HG02884 (cell line): ENCODE data around the gene MYRF.

Experiments
- ATAC-seq: cut with Tn5 transposase; IDR thresholded peaks from one replicate; pipeline ENCODE4 v1.9.1; 2021; ENCODE audit warnings: mild to moderate bottlenecking, moderate library complexity; ENCODE audit not compliant: unreplicated experiment

The MYRF gene

GRCh38 chr11:61775606-61776554 is 23.4 kb downstream of the MYRF start:
- no peak for ATAC-seq

GRCh38 chr11:61776561-61777075 is 24.2 kb downstream of the MYRF start:
- ATAC-seq = no peak

GRCh38 chr11:61777234-61778090 is 25.0 kb downstream of the MYRF start:
- no peak for ATAC-seq

- ATAC-seq = no peak
These were observed 26.0 kb downstream of the MYRF start for GRCh38 chr11:61778357-61778886.

GRCh38 chr11:61778920-61779650 is 26.6 kb downstream of the MYRF start:
- ATAC-seq = no peak

- no peak for ATAC-seq
These were observed 27.5 kb downstream of the MYRF start for GRCh38 chr11:61779666-61780525.

- no peak for ATAC-seq
These were observed 28.2 kb downstream of the MYRF start for GRCh38 chr11:61780581-61781162.

GRCh38 chr11:61781585-61781984 is 29.1 kb downstream of the MYRF start:
- no peak for ATAC-seq

GRCh38 chr11:61782299-61782698 is 29.9 kb downstream of the MYRF start:
- no peak for ATAC-seq

- no peak for ATAC-seq
These were observed 30.4 kb downstream of the MYRF start for GRCh38 chr11:61782841-61783240.

- no peak for ATAC-seq
These were observed 31.5 kb downstream of the MYRF start for GRCh38 chr11:61783717-61784505.

- no peak for ATAC-seq
These were observed 32.0 kb downstream of the MYRF start for GRCh38 chr11:61784506-61784805.

GRCh38 chr11:61785837-61786402 is 33.5 kb downstream of the MYRF start:
- no peak for ATAC-seq

- ATAC-seq = no peak
These were observed 35.6 kb downstream of the MYRF start for GRCh38 chr11:61787928-61788491.

GRCh38 chr11:61791737-61792309 is 39.4 kb downstream of the MYRF start:
- no peak for ATAC-seq

- ATAC-seq = peak; percentile 82
These were observed 40.1 kb downstream of the MYRF start, which contains the start of the genes FEN1 and TMEM258 for GRCh38 chr11:61792310-61793082. FEN1 (plus strand) TSS chr11:61792911; CDS start chr11:61795362, 2,451 bp downstream. TMEM258 (minus strand) TSS chr11:61792599; CDS start chr11:61792558, 41 bp downstream.
